Jurkat, Clone E6-1 (cell line): ENCODE results near the gene TULP1.
"Not testable (repeated sequence)": the region's sequence is repeated elsewhere in the genome, so short reads cannot be mapped to it uniquely, and the experiment has no call there.

Experiments
- DNase-seq: peaks from one replicate; pipeline ENCODE4 v3.0.0-alpha.2; 2011; ENCODE audit warnings: low read depth, low spot score
- H3K4me3 ChIP-seq: 2 replicates; pipeline ENCODE4 v1.5.1; 2011; ENCODE audit warnings: mild to moderate bottlenecking, low read length, control low read depth, moderate library complexity

The TULP1 gene

GRCh38 chr6:35522660-35523658 lies 10.3 kb upstream of the TULP1 start:
- peak; percentile 93 for DNase-seq
- peak overlapping the region; percentile 52 for H3K4me3 ChIP-seq

GRCh38 chr6:35522151-35522550 lies 9.5 kb upstream of the TULP1 start:
- DNase-seq, result no peak
- H3K4me3 ChIP-seq, result no peak overlapping the region

GRCh38 chr6:35521235-35521634 lies 8.5 kb upstream of the TULP1 start:
- H3K4me3 ChIP-seq, result no peak overlapping the region
- DNase-seq, result no peak

DNA sequence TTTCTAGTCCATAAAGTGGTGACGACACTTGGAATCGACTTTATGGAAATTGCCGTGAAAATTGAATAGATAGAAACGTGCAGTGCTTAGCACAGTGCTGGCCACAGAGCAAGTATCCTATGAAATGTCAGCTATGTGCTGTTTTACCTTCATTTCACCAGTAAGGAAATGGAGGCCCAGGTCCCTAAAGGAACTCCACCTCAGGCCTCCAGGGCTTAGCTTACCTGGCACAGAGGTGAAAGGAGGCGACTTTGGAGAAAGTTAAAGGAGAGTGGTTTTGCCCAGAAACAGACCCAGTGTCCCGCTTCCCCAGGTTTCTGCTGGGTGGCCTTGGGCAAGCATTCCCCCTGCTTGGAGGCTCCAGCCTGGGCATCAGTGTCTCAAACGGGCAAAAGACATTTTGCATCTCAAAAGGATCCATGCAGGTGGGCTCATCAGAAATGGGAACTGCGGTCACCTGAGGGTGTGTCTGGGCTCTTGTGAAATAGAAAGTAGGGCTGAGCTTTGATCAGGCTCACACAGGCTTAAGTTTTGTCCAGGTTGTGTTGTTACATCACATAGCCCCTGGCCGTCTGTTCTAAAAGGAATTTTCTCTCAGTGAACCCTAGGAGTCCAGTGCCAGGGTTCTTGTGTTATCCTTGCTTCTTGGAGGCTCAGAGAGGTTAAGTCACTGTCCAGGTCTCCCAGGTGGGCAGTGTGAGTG lies 6.8 kb upstream of the TULP1 start:
- no peak for DNase-seq
- H3K4me3 ChIP-seq, result no peak overlapping the region

GRCh38 chr6:35518566-35519312 lies 6.0 kb upstream of the TULP1 start:
- H3K4me3 ChIP-seq, result no peak overlapping the region
- no peak for DNase-seq

GRCh38 chr6:35517978-35518377 lies 5.3 kb upstream of the TULP1 start:
- DNase-seq, H3K4me3 ChIP-seq: not testable (repeated sequence)

- H3K4me3 ChIP-seq, result no peak overlapping the region
- no peak for DNase-seq
Measured at GRCh38 chr6:35516712-35517111, 4.0 kb upstream of the TULP1 start.

GRCh38 chr6:35515939-35516338 lies 3.2 kb upstream of the TULP1 start:
- H3K4me3 ChIP-seq, DNase-seq: not testable (repeated sequence)

- DNase-seq, result no peak
- H3K4me3 ChIP-seq, result no peak overlapping the region
Measured at GRCh38 chr6:35514587-35514986, 1.9 kb upstream of the TULP1 start.

- H3K4me3 ChIP-seq, result no peak overlapping the region
- no peak for DNase-seq
Measured at GRCh38 chr6:35512006-35512405, 690 bp downstream of the TULP1 start.

- no peak for DNase-seq
- no peak overlapping the region for H3K4me3 ChIP-seq
Measured at GRCh38 chr6:35511562-35511941, 1.1 kb downstream of the TULP1 start.

- DNase-seq, result no peak
- H3K4me3 ChIP-seq, result no peak overlapping the region
Measured at GRCh38 chr6:35510916-35511561, 1.7 kb downstream of the TULP1 start.

DNA sequence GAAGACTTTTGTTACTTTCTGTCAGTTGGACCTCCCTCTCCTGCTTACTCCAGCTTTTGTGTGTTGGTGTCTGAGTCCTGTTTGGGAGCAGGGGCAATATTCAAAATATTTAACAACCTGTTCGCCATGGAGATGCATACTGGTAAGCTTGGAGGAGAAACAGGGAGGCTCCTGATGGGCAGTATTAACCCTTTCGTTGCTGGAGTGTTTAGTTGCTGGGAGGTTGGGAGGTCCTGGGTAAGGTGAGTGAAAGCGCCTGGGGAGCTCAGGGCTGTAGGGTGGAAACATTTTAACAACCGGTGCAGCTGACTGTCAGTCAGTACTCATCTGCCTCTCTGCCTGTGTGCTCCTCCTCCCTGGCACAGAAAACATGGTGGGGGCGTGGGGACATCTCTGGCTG lies 4.2 kb downstream of the TULP1 start:
- no peak overlapping the region for H3K4me3 ChIP-seq
- DNase-seq, result no peak

- no peak for DNase-seq
- H3K4me3 ChIP-seq, result no peak overlapping the region
Measured at GRCh38 chr6:35508027-35508426, 4.7 kb downstream of the TULP1 start.

DNA sequence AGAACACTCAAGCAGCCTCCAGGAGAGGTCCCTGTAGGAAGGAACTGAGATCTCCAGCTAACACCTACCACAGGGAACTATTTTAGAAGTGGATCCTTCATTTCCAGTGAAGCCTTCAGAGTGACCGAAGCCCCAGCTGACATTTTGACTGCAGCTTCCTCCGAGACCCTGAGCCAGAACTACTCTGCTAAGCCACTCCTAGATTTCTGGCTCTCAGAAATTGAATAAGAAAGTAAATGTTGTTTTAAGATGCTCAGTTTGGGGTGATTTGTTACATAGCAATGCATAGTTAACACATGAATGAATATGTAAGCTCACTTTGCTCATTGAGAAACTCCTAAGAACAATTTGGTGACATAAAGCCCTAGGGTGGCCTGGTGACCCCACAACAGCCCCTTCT lies 5.5 kb downstream of the TULP1 start:
- no peak for DNase-seq
- no peak overlapping the region for H3K4me3 ChIP-seq

DNA sequence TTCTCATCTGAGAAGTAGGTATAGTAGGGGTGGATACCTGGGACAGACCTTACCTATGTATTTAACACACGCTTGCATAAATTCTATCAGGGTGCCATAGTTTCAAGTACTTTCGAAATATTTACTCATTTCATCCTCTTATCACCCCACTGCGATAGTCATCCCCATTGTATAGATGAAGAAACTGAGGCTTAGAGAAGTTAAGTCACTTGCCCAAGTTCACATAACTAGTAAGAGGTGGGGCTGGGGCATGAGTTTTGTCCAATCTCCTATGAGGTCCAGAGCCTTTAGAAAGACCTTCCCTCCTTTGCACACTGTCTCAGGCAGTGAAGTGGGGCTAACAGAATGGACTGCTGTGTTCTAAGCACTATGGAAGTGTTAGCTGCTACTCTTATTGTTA lies 6.2 kb downstream of the TULP1 start:
- no peak overlapping the region for H3K4me3 ChIP-seq
- no peak for DNase-seq

DNA sequence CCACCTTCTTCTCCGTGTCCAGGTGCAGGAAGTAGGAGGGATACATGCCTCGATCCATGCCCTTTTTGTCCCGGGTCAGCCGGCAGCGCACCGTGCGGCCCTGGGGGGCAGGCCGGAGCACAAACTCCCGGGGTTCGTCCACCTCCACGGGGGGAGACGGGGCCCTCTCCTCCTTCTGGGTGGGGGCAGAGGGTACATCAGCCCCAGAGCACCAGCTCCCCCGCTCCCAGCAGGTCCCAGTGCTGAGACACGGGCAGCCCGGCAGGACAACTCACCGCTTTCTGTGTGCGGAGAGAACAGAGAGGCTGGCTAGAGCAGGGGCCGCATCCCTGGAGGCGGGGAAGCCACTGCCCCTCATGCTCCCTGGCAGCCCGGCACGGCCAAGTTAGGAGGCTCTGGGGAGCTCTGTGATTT lies 6.7 kb downstream of the TULP1 start:
- DNase-seq, result no peak
- H3K4me3 ChIP-seq, result no peak overlapping the region

- no peak overlapping the region for H3K4me3 ChIP-seq
- no peak for DNase-seq
Measured at GRCh38 chr6:35503534-35503933, 9.2 kb downstream of the TULP1 start.

DNA sequence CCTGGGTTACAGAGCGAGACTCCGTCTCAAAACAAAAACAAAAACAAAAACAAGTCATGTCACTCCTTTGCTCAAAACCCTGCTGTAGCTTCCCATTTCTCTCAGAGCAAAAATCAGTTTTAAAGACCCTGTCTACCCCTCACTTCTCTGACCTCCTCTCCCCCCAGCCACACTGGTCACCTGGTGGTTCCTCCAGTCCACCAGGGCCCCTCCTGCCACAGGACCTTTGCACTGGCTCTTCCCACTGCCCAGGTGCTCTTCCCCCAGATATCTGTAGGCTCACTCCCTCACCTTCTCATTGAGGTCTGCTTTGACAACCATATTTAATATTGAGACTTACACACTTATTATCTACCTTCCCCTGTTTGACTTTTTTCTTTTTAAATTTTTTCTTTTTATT lies 10.9 kb downstream of the TULP1 start:
- DNase-seq, result no peak
- H3K4me3 ChIP-seq, result no peak overlapping the region
